ENCODE data around the gene RTCB. TPM values are rescaled to one million over a fixed set of nuclear protein-coding genes. Genes with fewer than 3 reads are reported as not detected.

The RTCB gene
- total RNA-seq, 1 experiment from 2014 or later: 101 TPM

DNA sequence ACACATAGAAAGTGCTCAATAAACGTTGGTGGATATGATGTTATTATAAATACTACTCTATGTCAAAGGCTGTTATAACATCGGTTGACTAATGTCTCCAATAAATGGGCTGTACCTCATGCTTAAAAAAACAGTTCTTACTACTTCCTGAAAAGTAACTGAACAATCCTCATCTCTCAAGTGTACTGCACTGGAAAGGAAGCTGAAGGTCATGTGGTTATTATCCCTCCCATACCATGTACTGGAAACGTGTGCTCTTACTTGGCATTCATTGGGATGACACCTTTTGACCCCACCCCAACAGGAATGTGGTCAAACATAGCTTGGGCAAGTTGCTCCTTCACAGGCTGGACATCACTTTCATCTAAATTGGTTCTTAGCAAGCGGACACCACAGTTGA is 10.6 kb downstream of the RTCB start:
- Histone ChIP-seq H4K20me1 (ENCODE audit: control insufficient read depth, insufficient read depth, insufficient read length) (no peaks in the 10 kb centered on the region), H3K14ac (ENCODE audit: insufficient read depth, low read length) (no peak overlapping the region), H3T11ph (ENCODE audit: low read length) (no peak overlapping the region), H2BK15ac (ENCODE audit: low read depth, low read length) (no peak overlapping the region), H3K79me1 (ENCODE audit: insufficient read depth, low read depth, low read length, poor library complexity, severe bottlenecking) (no peaks in the 10 kb centered on the region), H4K5ac (ENCODE audit: insufficient read length, low read depth, low read length) (no peak overlapping the region), H3K79me2 (ENCODE audit: insufficient read depth, low read length) (no peaks in the 10 kb centered on the region), H3K56ac (ENCODE audit: insufficient read length, low read depth, low read length) (no peak overlapping the region), H2BK12ac (ENCODE audit: insufficient read length, low read depth, low read length) (no peak overlapping the region), H3K9ac (ENCODE audit: extremely low read depth, insufficient read length, low read length) (no peak overlapping the region), H3K23me2 (ENCODE audit: insufficient read length, low read depth, low read length, poor library complexity, severe bottlenecking) (no peaks in the 10 kb centered on the region), H2AFZ (ENCODE audit: low read length) (no peak overlapping the region), H3K27ac (ENCODE audit: insufficient read length, low read depth, low read length) (no peak overlapping the region), H2AK5ac (ENCODE audit: insufficient read length, low read length) (no peak overlapping the region), H3K18ac (ENCODE audit: insufficient read length, low read depth, low read length) (no peak overlapping the region), H3K4me1 (ENCODE audit: insufficient read depth, low read length) (no peaks in the 10 kb centered on the region), H3K4me2 (ENCODE audit: insufficient read depth, insufficient read length, low read length) (no peak overlapping the region), H2BK120ac (ENCODE audit: low read depth, low read length, poor library complexity, severe bottlenecking) (no peak overlapping the region), H3K9me3 (ENCODE audit: control insufficient read depth, low read depth, low read length) (no peaks in the 10 kb centered on the region), H3K4ac (ENCODE audit: low read depth, low read length) (no peak overlapping the region), H3K23ac (ENCODE audit: insufficient read length, low read depth, low read length) (no peak overlapping the region), H3K27me3 (ENCODE audit: insufficient read depth, low read length) (no peaks in the 10 kb centered on the region), H4K8ac (replicated peaks; ENCODE audit: insufficient read length, low read depth, low read length) (no peak overlapping the region), H2BK5ac (ENCODE audit: insufficient read length, low read length) (no peak overlapping the region), H4K91ac (ENCODE audit: insufficient read length, low read depth, low read length) (no peak overlapping the region), H2BK20ac (ENCODE audit: low read depth, low read length, poor library complexity, severe bottlenecking) (no peak overlapping the region)
- H3K9me3 Mint-ChIP-seq: no peaks in the 10 kb centered on the region
- no peak for DNase-seq
- no CpG with 5 or more reads among the region's 4 CpGs for WGBS (ENCODE audit: extremely low coverage, insufficient read length, low lambda C conversion rate)
- no peaks in the 10 kb centered on the region for H3K27me3 Mint-ChIP-seq (ENCODE audit: low read depth)
- H3K36me3 Mint-ChIP-seq (ENCODE audit: insufficient read depth in 1 of 3, low read depth in 3 of 3): peaks cover 26 to 79% (median 76%) of the 10 kb centered on the region in 3 experiments; a peak in 6 of 7 replicates
- no peak overlapping the region for H3K4me3 Mint-ChIP-seq
- no peaks in the 10 kb centered on the region for H3K4me1 Mint-ChIP-seq
- TF ChIP-seq, protein P1, sequence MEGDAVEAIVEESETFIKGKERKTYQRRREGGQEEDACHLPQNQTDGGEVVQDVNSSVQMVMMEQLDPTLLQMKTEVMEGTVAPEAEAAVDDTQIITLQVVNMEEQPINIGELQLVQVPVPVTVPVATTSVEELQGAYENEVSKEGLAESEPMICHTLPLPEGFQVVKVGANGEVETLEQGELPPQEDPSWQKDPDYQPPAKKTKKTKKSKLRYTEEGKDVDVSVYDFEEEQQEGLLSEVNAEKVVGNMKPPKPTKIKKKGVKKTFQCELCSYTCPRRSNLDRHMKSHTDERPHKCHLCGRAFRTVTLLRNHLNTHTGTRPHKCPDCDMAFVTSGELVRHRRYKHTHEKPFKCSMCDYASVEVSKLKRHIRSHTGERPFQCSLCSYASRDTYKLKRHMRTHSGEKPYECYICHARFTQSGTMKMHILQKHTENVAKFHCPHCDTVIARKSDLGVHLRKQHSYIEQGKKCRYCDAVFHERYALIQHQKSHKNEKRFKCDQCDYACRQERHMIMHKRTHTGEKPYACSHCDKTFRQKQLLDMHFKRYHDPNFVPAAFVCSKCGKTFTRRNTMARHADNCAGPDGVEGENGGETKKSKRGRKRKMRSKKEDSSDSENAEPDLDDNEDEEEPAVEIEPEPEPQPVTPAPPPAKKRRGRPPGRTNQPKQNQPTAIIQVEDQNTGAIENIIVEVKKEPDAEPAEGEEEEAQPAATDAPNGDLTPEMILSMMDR (conservative IDR thresholded peaks at IDR 0.05): no peak
- H3K27ac Mint-ChIP-seq: no peak overlapping the region

Measured in H9 (cell line).